Peyer's patch (tissue), 4 donors: ENCODE results near the gene SLC12A8.

Experiments used
- CTCF ChIP-seq, 6 experiments: fragments of 450-650 bp in 4 of 6; fragments of 200-600 bp in 2 of 6; sonication (generic) in 1 of 6; IDR thresholded peaks; one replicate each; pipeline ENCODE4 v1.5.1; 2017 to 2019; ENCODE audit warnings: antibody characterized with exemption in 6 of 6, mild to moderate bottlenecking in 3 of 6, moderate library complexity in 1 of 6
- POLR2A ChIP-seq, 2 donors: fragments of 450-650 bp; IDR thresholded peaks; one replicate each; pipeline ENCODE4 v1.5.1; 2017; ENCODE audit warnings: antibody characterized with exemption in 2 of 2, mild to moderate bottlenecking in 2 of 2, moderate library complexity in 2 of 2

GRCh38 chr3:125260158-125260557 is 47.6 kb upstream of the SLC12A8 start:
- TF ChIP-seq CTCF (IDR thresholded peaks at IDR 0.05): no peak
- TF ChIP-seq POLR2A (IDR thresholded peaks at IDR 0.05): no peak
